GM18868 (cell line): Measurements from ENCODE around the gene TMEM185A.
"Not testable (repeated sequence)": the region's sequence is repeated elsewhere in the genome, so short reads cannot be mapped to it uniquely, and the experiment has no call there.

Experiments
- ATAC-seq: cut with Tn5 transposase; IDR thresholded peaks from one replicate; pipeline ENCODE4 v1.9.1; 2021; ENCODE audit warnings: mild to moderate bottlenecking, moderate library complexity; ENCODE audit not compliant: unreplicated experiment

TMEM185A gene

DNA sequence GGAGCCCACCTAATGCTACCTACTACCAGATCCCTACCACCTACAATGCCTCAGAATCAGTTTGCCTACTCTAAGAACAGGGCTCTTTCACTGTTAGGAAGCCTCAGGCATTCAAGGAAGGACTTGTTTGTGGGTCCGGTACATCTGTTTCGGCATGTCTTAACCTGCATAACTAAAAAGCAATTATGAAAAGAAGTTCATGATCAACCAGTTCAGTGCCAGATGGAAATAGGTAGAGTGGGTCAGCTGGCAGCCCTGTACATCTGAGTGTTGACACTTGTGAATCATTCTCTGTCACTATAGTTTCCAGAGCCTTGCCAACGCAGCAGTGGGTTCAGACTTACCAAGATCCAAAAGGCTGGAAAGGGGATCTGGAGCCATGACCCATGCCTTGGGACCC, 3.3 kb downstream of the TMEM185A start:
- ATAC-seq = no peak

DNA sequence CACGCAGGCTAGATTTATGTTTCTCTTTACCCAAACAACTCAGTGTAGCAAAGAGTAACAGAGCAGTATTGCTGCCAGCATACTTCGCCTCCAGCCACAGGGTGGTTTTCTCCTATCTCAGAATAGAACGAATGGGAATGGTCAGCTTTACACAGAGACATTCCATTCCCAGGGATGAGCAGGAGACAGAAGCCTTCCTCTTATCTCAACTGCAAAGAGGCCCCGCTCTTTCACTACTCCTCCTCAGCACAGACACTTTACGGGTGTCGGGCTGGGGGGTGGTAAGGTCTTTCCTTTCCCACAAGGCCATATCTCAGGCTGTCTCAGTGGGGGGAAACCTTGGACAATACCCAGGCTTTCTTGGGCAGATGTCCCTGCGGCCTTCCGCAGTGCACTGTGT, 4.8 kb downstream of the TMEM185A start:
- ATAC-seq = not testable (repeated sequence)

DNA sequence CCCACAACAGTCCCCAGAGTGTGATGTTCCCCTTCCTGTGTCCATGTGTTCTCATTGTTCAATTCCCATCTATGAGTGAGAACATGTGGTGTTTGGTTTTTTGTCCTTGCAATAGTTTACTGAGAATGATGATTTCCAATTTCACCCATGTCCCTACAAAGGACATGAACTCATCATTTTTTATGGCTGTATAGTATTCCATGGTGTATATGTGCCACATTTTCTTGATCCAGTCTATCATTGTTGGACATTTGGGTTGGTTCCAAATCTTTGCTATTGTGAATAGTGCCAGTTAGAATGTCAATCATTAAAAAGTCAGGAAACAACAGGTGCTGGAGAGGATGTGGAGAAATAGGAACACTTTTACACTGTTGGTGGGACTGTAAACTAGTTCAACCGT, 11.9 kb downstream of the TMEM185A start:
- not testable (repeated sequence) for ATAC-seq

DNA sequence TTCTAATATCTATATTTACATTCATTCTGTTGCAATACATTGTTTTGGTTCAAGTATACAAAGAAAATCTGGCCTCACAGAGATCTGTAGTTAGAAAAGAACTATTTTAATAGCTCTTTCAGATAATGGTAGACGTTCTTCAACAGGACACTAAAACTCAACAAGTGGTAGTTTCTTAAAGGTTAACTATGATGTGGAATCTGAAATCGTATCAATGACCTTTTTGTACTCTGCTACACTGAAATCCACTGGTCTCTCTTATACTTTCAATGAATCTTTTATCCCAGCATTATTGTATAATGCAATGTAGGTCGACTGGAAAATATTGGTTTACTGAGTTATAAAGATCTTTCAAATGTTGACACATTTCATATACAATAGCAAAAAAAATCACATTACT, 12.7 kb downstream of the TMEM185A start:
- ATAC-seq = no peak

DNA sequence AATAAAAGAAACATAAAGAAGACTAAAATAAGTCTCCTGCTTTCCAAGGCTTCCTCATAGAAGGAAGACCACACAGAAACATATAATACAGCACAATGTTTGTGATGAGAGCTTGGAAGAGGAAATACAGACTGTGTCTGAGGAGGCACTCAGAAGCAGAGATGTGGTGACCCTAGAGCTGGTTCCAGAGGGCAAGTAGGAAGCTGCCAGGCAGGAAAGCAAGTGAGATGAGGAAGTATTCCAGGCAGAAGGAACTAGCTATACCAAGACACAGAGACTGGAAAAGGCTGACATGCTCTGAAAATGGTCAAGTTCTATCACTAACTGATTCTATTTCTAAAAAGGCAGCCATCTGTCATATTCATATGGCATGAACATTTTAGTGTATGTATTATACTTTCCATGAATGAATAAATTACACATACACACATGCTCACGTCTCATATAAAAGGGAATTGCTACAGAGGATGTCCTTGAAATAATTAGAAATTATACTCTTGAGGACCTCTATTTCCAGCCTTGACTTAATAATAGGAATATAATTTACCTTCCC, 19.9 kb downstream of the TMEM185A start:
- ATAC-seq = no peak

DNA sequence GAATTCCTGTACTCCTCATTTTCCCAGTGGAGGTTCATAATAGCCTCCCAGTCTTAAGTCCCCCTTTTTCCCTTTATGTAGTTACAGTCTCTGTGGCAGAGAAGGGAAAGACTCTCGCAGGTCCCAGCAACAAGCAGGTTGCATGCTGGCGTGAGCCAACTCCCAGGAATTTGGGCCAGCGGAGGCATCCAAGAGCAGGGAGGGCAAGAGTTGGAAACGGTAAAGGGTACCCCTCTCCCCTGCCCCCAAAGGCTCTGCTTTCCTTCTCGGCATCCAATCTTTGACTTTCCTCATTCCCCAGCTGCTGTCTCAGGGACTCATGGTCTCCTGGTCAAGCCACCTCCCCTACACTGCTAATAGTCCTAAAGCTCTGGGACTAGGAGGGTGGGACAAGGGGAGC, 21.1 kb downstream of the TMEM185A start:
- ATAC-seq = no peak

DNA sequence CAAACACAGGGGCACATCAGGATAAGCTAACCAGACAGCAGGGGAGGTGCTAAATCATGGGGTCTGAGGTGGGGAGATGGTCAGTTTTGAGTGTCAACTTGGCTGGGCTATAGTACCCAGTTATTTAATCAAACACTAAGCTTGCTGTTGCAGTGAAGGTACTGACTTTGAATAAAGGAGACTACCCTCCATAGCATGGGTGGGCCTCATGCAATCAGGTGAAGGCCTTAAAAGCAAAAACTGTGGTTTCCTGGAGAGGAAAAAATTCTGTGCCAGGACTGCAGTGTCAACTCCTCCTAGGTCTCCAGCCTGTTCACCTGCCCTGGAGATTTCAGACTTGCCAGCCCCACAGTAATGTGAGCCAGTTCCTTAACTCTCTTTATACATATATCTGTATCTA, 23.9 kb downstream of the TMEM185A start:
- ATAC-seq = no peak

DNA sequence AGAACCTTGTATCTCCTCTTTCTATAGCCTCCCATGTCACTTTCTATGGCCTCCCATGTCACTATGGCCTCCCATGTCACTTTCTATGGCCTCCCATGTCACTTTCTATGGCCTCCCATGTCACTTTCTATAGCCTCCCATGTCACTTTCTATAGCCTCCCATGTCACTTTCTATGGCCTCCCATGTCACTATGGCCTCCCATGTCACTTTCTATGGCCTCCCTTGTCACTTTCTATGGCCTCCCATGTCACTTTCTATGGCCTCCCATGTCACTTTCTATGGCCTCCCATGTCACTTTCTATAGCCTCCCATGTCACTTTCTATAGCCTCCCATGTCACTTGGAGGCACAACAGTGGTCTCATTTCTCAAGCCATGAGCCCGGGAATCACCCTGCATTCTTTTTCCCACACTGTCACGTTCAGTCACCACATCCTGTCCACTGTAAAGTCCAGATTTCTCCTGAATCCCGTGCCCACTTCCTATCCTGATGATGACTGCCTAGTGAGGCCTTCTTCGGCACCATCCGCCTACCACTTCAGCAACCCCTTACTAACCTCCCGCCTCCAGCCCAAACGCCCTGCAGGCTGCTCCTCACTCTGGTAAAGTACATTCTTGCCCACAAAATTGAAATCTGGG, 26.2 kb downstream of the TMEM185A start:
- ATAC-seq = not testable (repeated sequence)

DNA sequence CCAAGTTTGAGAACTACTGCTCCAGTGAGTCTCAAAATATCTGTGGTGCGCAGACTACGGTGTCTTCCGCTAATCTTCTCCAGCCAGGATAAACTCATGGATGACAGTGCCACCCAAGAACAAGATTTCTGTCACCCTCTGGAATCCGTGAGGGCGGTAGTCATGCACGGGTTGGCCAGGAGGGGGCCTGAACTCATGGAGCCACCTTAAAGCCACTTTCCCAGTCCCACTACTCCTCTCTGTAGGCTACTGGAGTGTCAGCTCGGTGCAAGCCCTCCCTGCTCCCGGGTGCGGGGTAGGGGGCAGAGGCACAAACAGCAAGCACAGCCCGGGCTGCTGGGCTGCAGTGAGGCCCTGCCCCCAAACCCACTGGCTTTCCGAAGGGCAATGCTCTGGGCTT, 33.0 kb downstream of the TMEM185A start:
- not testable (repeated sequence) for ATAC-seq

DNA sequence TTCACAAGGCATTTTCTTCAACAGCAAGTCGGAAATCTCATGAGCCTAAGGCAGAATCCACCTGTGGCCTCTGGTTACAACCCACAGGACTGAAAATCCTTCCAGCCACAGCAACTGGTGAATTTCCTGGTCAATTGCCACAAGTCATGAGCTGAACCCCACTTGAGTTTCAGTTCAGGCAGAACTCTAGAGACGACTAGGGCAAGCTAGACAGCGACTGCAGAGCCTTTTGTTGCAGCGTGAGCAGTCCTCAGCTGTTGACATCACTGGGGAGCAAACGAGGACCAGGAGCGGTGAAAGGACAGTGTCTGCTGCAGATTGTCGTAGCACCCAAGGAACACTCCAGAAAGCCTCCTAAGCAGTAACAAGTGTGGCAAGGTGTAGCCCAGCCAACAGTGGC, 35.6 kb downstream of the TMEM185A start:
- not testable (repeated sequence) for ATAC-seq

DNA sequence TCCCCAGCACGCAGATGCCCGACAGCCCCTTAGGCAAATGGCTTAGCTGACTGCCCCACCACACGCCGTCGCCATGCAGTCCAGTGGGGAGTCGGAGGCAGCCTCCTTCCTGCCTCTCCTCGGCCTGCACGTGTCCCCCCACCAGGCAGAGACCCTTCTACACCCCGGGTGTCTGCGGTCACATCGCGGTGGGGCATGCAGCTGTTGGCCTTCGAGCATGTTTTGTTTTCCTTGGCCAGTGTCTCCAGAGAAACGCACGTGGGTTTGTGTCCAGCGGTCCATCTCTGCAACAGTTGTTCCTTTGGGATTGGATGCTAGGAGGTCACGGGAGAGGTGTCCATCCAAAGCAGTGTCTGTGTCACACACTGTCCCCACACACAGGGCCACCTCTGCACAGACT, 36.4 kb downstream of the TMEM185A start, which contains the start of gene HSFX2:
Gene HSFX2 (minus strand): TSS at position 101 of the 400 bp plus-strand sequence. CDS start 614 bp downstream, outside the sequence.
- not testable (repeated sequence) for ATAC-seq

DNA sequence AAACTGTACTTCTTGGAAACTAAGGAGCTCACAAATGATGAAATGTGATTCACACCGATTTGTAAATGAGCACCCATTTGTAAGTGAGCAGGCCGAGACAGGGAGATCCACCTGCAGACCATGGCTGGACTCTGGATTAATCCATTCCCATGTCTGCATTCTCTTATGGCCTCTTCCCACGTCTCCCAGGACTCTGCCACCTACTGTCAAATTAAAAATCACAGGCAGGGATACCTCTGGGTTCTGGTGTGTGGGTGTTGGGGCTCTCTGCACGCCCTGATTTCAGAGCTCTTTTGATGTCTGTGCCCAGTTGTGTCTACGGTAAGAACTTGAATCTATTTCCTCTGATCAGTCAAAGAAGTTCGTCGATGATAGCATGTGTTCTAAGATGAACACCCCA, 40.6 kb downstream of the TMEM185A start:
- ATAC-seq = not testable (repeated sequence)

DNA sequence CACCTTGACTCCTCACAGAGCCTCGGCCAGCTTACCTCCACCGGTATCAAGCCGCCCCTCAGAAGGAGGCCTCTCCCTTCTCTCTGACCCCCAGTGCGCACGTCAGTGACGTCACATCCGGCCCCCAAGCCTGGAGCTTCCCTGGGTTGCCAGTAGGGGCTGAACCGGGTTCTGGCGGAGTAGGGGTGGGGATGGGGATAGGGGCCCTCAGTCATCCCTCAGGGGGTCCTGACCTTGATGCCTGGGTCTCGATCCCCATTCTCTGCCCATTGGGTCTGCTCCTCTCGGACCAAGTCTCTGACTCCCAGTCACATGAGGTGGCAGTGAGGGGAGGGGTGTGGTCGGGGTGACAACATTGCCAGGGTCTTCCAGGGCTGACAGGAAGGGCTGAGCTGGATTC, 44.2 kb downstream of the TMEM185A start, which contains the start of gene MAGEA9B:
Gene MAGEA9B (minus strand): TSS at position 101 of the 400 bp plus-strand sequence. CDS start 4,280 bp downstream, outside the sequence.
- not testable (repeated sequence) for ATAC-seq

DNA sequence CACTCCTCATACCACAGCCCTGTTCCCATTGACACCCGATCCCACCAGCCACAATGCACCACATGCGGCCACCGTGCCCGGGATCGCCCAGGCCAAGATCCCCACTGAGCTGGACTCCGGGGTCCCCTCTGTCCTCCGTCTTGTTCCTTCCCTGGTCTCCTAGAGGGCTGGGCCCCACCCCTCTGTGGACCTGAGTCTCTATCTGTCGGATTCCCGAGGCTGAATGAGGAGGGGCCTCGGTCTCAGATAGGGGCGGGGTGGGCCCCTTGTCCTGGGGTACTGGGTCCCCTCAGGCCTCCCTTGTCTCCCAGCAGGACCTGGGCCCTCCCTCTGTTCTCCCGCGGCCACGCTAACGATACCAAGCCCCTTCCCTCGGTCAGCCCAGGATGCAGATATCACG, 46.0 kb downstream of the TMEM185A start:
- ATAC-seq = not testable (repeated sequence)

DNA sequence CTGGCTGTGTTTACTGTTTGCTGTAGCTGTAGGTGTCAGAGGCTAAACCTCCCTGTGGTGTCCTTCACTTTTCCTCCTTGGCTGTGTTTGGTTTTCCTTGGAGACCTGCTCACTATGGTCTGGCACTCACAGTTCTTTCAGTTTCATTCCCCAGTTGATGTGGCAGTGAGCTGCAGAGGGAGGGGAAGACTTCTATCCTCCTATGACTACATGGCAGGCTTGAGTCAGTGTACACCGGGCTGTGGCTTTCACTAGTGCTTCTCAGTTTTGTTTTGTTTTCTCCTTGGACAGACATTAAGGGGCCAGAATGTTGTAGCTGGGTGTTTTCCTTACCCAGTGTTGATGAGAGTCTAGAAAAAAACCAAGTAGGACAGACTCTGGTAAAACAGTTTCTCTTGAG, 58.1 kb downstream of the TMEM185A start:
- peak; percentile 100 for ATAC-seq

DNA sequence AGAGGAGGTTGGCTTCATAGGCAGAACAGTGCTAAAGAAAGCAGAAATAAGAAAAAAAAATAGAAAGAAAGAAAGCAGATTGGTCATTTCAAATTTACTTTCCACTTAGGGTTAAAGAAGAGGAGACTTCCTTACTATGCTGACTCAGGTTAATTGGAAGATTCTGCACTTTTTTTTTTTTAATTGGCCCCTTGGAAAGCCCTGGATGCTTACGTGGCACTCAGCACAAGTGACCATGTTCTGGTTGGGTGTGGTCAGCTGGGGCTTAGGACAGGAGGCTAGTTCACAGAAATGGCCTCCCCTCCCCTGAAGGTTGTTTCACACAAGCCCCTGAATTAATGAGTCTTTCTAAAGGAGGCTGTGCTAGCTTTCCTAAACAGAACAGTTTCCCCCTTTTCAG, 58.8 kb downstream of the TMEM185A start:
- ATAC-seq = no peak

DNA sequence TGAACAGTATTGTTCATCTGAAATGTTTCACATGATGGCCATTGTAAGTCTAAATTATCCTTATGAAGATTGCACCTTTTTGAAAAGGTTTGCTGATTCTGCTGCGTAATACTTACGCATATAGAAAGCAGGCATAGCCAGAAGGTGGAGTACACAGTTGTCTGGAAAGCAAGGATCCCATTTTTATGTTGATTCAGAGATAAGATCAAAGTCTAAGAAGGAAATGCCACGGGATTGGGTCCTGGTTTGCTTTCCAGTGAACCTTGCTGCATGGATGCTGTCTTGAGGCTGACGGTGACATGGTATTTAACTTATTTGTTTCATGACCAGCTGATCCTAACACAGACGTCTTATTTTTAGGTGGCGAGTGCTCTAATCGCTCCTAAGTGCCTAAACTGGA, 59.8 kb downstream of the TMEM185A start:
- ATAC-seq = no peak

DNA sequence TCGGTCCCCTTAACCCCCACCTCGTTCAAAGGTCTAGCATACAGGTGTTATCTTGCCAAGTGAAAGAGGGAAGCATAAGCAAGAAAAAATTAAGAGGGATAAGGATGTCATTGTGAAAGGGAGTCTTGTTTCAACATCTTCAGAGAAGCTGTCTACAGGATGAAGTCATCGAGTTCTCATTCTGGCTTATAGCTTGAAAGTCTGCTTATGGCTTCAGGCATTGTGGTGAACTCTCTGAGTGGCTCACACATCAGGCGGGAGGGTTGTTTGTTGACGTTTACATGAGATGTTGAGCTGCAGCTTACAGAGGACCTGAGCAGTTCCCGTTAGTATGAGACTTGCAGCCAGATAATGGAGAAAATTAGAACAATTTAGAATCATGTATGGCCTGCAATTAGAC, 60.9 kb downstream of the TMEM185A start:
- ATAC-seq = no peak

DNA sequence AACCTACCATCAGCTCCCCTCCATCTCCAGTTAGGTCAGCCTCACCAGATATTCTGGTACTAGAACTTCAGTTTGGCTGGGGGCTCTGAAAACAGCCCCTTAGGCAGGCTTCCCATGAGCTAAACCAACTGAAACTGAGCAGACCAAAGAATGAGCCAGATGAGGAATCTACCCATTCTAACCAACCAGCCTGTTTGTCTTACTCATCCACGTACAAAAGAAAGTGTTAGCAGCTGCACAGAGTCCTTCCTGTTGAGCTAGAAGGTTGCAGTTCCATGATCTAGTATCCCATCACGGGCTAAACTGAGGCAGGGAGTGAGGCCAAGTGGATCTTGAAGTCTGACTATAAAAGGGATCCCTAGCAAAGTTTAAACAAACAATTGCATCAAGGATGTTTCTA, 61.8 kb downstream of the TMEM185A start:
- peak; percentile 32 for ATAC-seq

DNA sequence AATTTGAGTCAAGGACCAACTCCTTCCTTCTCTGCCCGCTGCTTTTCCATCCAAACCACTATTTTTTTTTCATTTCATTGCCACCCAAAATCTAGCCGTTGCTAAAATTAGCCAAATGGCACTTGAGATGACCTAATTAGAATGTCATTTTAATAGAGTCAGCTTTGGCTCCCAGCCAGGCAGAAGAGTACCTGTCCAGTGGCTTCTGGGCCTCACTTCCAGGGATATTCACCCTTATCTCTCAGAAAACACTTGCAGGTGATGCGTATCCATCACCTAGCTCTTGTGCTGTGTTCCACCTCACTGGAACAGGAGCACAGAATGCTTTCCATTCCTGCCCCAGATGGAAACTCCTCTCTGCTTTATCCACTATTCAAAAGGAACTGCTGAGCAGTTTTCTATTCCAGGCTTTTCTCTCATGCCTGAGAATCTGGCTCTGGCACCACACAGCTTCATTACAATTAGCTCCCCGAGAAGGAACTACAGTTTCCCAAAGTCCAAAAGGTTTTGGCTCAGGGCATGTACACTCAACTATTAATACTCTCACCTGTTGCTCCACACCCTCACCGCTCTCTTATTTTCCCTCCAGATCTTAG, 62.8 kb downstream of the TMEM185A start:
- ATAC-seq = no peak

DNA sequence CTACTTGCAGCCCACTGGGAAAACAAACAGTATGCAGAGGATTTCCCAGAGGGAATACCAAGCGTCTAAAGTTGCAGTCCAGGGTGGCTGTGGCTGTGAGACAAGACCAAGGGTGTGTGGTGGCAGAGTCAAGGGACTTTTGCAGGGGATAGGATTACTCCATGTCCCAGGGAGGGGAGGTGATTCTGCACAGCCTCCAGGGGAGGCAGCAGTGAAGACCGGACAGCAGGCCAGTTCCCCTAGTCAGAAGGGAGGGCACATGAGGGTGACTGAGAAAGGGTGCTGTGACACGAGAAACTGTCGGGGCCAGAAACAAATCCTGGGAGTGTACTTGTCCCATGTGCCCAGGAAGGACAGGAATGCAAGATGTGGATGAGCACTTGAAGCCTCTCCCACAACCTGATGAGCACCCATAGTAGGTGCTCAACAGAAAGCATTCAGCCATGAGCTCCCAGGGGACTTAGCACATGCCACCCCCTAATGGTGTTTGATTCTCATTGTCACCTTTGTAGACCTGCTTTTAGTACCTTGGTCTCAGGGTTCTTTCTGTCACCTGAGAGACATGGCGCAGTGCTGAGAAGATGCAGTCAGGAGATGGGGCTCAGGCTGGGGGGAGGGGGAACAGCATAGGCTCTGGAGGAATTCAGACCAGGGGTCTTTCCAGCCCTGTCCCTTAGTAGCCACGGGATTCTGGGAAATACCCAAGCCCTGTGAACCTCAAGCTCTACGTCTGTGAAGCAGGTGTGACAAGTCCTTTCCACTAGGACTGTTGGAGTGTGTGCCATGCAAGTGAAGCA, 63.8 kb downstream of the TMEM185A start:
- no peak for ATAC-seq
